ENCODE data around the gene ZNF438. TPM values are rescaled to one million over a fixed set of nuclear protein-coding genes. Genes with fewer than 3 reads are reported as not detected.
A peak's percentile ranks its signal among the peaks of the same experiment; 100 is the strongest.
"Not testable (repeated sequence)": the region's sequence is repeated elsewhere in the genome, so short reads cannot be mapped to it uniquely, and the experiment has no call there.

Gene ZNF438
- polyA plus RNA-seq, 3 donors, result 6.5 to 7.1 (median 6.9) TPM

GRCh38 chr10:30985512-30985911, 46.2 kb downstream of the ZNF438 start:
- no peak for DNase-seq

DNA sequence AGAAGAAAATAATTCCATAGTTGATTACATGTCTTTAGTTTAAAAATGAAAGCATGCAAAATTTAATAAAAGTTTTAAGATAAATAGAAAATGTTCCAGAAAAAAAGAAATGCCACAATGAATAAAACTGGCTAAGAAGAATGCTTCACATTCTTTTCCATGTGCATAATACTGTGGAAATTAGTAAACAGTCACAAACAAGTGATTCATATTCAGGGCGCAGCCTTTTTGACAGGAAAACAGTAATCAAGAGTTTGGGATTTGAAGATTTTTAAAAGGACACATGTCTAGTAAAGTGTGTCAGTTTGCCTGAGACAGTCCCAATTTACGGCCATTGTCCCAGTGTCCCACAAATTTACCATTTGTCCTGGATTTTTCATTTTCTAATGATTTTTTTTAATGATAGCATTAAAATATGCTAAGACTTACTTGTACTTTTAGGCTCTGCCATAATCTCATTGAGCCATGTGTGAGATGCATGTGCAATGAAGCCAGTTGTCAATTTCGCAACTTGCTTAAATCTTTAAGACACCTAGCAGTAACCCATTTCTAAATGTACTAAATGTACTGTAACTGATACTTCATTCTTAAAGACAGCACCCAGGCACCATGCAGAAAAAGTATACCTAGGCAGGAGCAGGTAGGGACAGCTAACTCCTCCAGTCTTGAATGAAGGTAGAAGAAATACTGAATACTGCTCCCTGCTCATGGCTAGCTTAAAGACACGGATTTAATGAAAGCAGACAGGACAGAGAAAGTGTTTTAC, 46.9 kb downstream of the ZNF438 start:
- no peak for DNase-seq

GRCh38 chr10:30983209-30983608, 48.5 kb downstream of the ZNF438 start:
- DNase-seq, result not testable (repeated sequence)

GRCh38 chr10:30980951-30981616, 50.6 kb downstream of the ZNF438 start:
- peak; percentile 28 for DNase-seq

DNA sequence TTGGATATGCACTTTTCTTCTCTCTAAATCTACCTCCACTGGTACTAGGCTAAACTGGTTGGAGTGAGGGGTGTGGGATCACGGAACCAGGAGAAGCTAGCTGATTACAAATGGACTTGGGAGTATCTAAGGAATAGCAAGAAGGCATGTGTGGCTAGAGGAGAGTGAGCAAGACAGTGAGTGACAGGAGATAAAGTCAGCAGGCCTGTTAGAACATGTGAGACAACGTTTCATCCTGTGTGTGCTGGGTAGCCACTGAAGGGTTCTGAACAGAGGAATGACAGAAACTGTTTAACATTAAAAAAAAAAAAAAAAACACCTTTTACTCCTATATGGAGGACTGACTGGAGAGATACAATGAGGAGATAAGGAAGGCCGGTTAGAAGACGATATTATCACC, 51.7 kb downstream of the ZNF438 start:
- DNase-seq, result no peak

GRCh38 chr10:30978843-30979242, 52.8 kb downstream of the ZNF438 start:
- no peak for DNase-seq

DNA sequence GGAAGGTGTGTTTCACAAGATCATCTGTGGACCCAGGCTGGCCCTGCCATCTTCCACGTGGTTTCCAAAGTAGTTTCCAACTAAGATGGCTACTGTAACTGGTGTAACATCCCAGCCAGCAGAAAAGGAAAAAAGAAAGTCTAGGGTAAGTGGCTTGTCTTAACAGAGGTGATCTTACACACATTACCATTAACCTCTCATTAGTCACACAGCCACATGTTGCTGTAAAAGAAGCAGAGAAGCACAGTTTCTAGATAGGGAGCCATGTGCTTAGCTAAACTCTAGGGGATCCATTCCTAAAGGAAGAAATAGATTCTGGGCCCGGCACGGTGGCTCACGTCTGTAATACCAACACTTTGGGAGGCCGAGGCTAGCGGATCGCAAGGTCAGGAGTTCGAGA, 54.3 kb downstream of the ZNF438 start:
- DNase-seq, result no peak

GRCh38 chr10:30974773-30975415, 56.8 kb downstream of the ZNF438 start:
- DNase-seq, result no peak

DNA sequence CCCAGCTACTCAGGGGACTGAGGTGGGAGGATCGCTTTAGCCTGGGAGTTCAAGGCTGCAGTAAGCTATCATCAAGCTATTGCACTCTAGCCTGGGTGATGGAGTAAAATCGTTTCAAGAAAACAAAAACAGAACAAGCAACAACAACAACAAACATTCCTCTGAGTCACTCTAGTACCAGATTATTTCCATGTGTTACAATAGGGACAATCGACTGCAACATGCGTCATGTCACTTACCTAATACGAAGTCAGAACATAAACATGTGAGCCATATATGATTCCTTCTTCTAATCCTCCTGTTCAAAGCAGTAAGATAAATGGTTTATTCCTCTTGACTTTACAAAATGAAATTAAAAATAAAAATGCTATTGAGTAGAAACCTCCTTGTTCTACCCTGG, 57.3 kb downstream of the ZNF438 start:
- no peak for DNase-seq

GRCh38 chr10:30973737-30974136, 57.9 kb downstream of the ZNF438 start:
- peak; percentile 20 for DNase-seq

DNA sequence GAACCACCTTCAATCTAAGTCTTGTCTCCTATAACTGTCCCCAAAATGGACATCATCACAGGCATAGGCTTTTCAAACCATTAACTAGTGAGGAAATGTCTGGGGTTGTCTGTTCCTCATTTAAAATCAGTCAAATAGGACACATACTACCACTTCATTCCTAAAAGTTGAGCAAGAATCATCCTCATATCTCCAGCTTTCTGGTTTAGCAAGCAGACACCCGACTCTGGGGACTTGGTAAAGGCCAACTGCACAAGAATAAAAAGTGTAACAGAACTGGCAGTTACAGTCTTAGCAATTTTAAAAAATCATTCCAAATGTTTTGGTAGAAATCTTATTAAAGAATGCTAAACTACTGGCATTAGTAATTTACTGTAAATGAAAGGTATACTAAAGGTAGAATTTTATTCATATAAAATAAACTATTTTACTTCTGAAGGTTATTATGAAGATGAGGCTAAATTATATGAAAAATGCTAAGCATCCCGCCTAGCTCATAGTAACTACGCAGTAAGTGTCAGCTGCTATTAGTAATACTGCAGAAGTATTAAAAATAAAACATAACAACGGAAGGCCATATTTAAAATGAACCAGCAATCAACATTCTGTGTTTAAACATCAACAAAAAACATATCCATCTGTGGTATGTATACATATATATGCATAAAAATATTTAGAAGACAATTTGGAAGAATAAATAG, 60.8 kb downstream of the ZNF438 start:
- DNase-seq, result no peak

GRCh38 chr10:30968711-30969110, 63.0 kb downstream of the ZNF438 start:
- no peak for DNase-seq

GRCh38 chr10:30967650-30968410, 63.8 kb downstream of the ZNF438 start:
- DNase-seq, result peak; percentile 40

DNA sequence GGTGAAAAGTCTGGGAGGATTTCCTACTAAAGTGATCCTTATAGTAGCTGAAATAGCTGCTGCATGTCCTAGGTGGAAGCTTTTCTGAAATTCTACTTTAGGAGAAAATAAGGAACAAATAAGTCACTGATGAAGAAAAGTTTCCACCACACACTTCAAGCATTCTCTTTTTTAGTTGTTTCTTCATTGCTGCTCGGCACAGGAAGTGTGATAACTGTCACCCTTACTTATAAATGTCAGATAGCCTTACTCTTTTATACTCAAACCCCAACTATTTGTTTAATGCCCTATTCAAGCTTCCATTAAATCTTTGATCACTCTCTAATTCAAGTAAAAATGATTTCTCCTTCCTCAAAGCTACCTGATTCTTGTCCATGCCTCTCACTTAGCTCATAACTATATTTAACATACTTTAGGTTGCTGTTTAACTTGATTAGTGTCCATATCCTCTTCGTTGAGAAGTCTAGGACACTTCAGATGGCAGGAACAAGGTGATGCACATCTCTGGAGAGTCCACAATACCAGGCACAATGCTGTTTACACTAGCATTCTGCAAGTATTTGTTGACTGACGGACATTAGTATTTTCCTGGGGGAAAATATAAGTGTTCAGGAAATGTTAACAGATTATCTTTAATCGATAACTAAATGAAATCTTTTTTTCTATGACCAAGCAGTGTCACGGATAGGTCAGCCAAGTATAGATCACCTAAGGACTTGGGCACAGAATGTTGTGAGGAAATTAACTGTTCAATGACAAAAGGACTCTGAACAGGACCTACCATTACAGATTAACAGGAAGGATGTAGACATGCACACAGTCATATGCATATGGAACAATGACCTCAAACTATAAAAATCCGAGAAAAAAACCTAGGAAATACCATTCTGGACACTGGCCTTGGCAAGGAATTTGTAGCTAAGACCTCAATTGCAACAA, 67.4 kb downstream of the ZNF438 start:
- DNase-seq, result no peak

DNA sequence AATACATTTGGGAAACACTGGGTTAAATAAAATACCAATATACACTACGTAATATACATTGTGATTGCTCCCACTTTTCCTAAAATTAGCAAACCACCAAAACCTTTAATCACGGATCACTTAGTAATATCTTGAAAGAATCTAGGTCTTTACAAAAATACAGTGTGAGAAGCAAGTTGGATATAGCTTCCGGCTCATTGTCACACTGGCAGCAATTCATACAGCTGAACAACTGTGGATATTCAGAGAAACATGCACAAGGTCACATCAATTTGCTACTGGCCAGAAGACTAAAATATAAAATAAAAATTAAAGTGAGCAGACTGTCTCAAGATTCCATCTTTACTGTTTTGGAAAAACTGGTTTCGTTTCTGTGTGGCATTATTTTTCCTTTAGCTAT, 69.1 kb downstream of the ZNF438 start:
- no peak for DNase-seq

DNA sequence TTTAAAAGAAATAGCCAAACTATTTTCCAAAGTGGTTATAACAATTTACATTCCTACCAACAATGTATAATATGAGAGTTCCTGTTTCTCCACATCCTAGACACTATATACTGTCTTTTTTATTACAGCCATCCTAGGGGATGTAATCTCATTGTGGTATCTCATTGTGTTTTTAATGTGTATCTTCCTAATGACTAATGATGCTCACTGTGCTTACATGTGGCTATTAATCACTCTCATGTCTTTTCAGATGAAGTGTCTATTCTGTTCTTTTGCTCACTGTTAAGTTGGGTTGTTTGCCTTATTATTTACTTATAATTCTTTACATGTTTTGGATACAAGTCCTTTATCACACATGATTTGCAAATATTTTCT, 71.8 kb downstream of the ZNF438 start:
- DNase-seq, result no peak

DNA sequence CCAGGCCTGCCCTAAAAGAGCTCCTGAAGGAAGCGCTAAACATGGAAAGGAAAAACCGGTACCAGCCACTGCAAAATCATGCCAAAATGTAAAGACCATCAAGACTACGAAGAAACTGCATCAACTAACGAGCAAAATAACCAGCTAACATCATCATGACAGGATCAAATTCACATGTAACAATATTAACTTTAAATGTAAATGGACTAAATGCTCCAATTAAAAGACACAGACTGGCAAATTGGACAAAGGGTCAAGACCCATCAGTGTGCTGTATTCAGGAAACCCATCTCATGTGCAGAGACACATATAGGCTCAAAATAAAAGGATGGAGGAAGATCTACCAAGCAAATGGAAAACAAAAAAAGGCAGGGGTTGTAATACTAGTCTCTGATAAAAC, 82.4 kb downstream of the ZNF438 start:
- DNase-seq, result not testable (repeated sequence)

- DNase-seq, result no peak
These were observed 87.7 kb downstream of the ZNF438 start for GRCh38 chr10:30944005-30944404.

DNA sequence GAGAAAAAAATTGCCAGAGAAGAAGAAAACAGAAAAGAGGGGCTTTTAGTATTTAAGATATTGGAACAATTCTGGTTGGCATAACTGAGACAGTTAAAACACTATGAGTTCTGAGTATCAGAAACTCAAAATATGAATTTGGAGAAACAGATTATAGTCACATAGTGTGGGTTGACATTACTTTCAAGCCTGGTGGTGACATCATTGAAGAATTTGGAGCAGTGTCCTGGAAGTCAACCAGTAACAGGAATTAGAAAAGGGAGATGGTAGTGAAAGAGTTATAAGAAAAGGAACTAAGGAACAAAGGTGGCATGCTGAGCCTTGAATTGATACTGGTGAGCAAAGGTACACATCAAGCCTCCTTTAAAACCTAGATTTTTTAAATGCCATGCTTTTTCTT, 88.2 kb downstream of the ZNF438 start:
- no peak for DNase-seq

- DNase-seq, result no peak
These were observed 91.4 kb downstream of the ZNF438 start for GRCh38 chr10:30940256-30940655.

Measured in renal pelvis (tissue), 4 donors.